Breast epithelium (tissue), 4 donors: ENCODE data around the gene RIMOC1. TPM values are rescaled to one million over a fixed set of nuclear protein-coding genes. Genes with fewer than 3 reads are reported as not detected.

Experiments
- DNase-seq, 2 donors: peaks; one replicate each; pipeline ENCODE4 v3.0.0-alpha.2; 2019; ENCODE audit warnings: low spot score in 2 of 2
- H3K27ac ChIP-seq, 2 donors: fragments of 200-600 bp; sonication (generic) in 1 of 2; one replicate each; pipeline ENCODE4 v1.5.1; 2016 to 2019; ENCODE audit warnings: mild to moderate bottlenecking in 1 of 2
- H3K27me3 ChIP-seq, 2 donors: fragments of 200-600 bp; sonication (generic) in 1 of 2; one replicate each; pipeline versions ENCODE4 v1.5.1 to v1.6.0; 2017 to 2019; ENCODE audit warnings: control low read depth in 1 of 2, mild to moderate bottlenecking in 1 of 2
- H3K36me3 ChIP-seq: fragments of 200-600 bp; one replicate; pipeline ENCODE4 v1.5.1; 2019
- H3K4me1 ChIP-seq, 2 donors: fragments of 200-600 bp; sonication (generic); one replicate each; pipeline ENCODE4 v1.5.1; 2016 to 2019; ENCODE audit warnings: control low read depth in 1 of 2
- H3K4me3 ChIP-seq, 3 donors: fragments of 200-600 bp; sonication (generic); 1 replicate in 2 of 3; 2 replicates in 1 of 3; pipeline ENCODE4 v1.5.1; 2016 to 2019; ENCODE audit warnings: mild to moderate bottlenecking in 3 of 3, moderate library complexity in 2 of 3
- H3K9me3 ChIP-seq, 2 donors: fragments of 200-600 bp; sonication (generic) in 1 of 2; one replicate each; pipeline ENCODE4 v1.5.1; 2016 to 2019; ENCODE audit warnings: control low read depth in 1 of 2
- POLR2A ChIP-seq: fragments of 450-650 bp; IDR thresholded peaks from one replicate; pipeline ENCODE4 v1.6.1; 2016; ENCODE audit warnings: antibody characterized with exemption, mild to moderate bottlenecking, moderate library complexity
- POLR2AphosphoS5 ChIP-seq, 3 donors: sonication (generic); formaldehyde crosslinking; IDR thresholded peaks; one replicate each; pipeline ENCODE4 v1.6.1; 2017; ENCODE audit warnings: antibody characterized with exemption in 3 of 3
- intact Hi-C: fragments of 100-400 bp; cut with DNase I; formaldehyde crosslinking; loops from one replicate; pipeline ENCODE4 v1.15.1; 2023; ENCODE audit warnings: low total_unique reads
- total RNA-seq, 3 donors: library from RNA; depleted of rRNA; stranded (reverse); fragments of >200 nt; gene quantifications; one replicate each; pipeline ENCODE4 v1.1.0, GENCODE V29; 2016
- TF ChIP-seq, protein P1 (sequence below), 3 donors: fragments of 450-650 bp; IDR thresholded peaks; one replicate each; pipeline ENCODE4 v1.5.1; 2016 to 2017; ENCODE audit warnings: antibody characterized with exemption in 3 of 3, mild to moderate bottlenecking in 3 of 3, moderate library complexity in 3 of 3

Gene RIMOC1
- total RNA-seq, 3 donors from 2014 or later: 16.4 to 23.0 (median 21.7) TPM

DNA sequence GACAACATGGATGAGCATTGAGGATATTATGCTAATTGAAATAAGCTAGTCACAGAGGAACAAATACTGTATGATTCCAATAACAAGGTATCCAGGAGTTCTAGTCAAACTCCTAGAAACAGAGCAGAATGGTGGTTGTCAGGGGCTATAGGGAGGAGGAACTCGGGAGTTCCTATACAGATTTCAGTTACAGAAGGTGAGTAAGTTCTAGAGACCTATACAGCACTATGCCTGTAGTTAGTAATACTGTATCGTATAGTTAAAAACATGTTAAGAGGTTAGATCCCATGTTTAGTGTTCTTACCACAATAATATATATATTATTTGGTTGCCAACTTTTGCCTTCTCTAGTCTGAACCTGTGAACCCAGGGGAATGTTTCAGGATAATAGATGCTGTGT is 26.0 kb upstream of the RIMOC1 start:
- no peak for DNase-seq
- H3K4me1 ChIP-seq: no peaks in the 10 kb centered on the region
- H3K4me3 ChIP-seq: no peak overlapping the region
- no peaks in the 10 kb centered on the region for H3K36me3 ChIP-seq
- H3K27me3 ChIP-seq: no peaks in the 10 kb centered on the region
- intact Hi-C loops: no loop called here
- H3K9me3 ChIP-seq: no peaks in the 10 kb centered on the region
- no peak overlapping the region for H3K27ac ChIP-seq
- TF ChIP-seq, protein P1, sequence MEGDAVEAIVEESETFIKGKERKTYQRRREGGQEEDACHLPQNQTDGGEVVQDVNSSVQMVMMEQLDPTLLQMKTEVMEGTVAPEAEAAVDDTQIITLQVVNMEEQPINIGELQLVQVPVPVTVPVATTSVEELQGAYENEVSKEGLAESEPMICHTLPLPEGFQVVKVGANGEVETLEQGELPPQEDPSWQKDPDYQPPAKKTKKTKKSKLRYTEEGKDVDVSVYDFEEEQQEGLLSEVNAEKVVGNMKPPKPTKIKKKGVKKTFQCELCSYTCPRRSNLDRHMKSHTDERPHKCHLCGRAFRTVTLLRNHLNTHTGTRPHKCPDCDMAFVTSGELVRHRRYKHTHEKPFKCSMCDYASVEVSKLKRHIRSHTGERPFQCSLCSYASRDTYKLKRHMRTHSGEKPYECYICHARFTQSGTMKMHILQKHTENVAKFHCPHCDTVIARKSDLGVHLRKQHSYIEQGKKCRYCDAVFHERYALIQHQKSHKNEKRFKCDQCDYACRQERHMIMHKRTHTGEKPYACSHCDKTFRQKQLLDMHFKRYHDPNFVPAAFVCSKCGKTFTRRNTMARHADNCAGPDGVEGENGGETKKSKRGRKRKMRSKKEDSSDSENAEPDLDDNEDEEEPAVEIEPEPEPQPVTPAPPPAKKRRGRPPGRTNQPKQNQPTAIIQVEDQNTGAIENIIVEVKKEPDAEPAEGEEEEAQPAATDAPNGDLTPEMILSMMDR (IDR thresholded peaks at IDR 0.05): no peak

DNA sequence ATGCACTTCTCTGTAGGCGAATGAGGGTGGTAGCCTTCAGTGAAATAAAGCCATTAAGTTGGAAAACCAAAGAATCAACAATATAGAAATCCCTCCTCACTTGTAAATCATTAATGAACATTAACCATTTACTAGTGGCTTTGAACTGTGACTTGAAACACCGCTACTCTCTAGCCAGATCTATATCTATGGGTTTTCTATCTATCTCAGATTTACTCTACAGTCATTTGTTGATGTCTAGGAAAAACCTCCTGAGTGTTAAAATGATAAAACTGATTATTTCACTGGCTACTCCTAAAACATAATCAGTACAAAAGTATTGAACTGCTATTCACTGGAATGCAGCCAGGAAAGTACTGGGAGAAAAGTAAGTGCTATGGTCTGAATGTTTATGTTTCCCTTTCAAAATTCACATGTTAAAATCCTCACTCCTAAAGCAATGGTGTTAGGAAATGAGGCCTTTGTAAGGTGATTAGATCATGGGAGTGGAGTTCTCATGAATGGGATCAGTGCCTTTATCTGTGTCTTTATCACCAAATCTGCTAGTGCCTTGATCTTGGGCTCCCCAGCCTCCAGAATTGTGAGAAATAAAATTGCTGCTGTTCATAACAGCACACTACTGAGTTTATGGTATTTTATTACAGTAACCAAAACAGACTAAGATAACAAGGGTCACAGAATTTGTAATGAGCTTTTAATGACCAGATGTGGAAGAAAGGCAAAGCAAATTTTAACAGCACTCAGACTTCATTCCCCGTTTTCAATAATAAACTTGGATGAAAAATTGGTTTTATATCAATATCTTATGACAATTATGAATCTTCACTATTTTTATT is 25.3 kb upstream of the RIMOC1 start:
- H3K27me3 ChIP-seq: no peaks in the 10 kb centered on the region
- TF ChIP-seq POLR2AphosphoS5 (IDR thresholded peaks at IDR 0.05): no peak
- TF ChIP-seq, protein P1 (IDR thresholded peaks at IDR 0.05): no peak
- no peak for TF ChIP-seq POLR2A
- H3K4me1 ChIP-seq: no peaks in the 10 kb centered on the region
- no peak for DNase-seq
- intact Hi-C loops: no loop called here
- H3K36me3 ChIP-seq: no peaks in the 10 kb centered on the region
- H3K27ac ChIP-seq: no peak overlapping the region
- H3K9me3 ChIP-seq: no peaks in the 10 kb centered on the region
- H3K4me3 ChIP-seq: no peak overlapping the region

DNA sequence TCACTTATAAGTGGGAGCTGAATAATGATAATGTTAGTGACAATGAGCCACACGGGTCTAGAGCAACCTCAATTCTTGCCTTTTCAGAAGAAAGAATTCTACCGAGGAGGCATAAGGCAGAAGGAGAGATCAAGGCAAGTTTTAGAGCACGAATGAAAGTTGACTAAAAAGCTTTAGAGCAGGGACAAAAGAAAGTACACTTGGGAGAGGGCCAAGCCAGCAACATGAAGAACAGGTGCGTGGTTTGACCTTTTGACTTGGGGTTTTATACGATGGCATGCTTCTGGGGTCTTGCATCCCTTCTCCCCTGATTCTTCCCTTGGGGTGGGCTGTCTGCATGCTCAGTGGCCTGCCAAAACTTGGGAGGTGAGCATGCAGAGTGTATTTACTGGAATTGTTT is 21.4 kb upstream of the RIMOC1 start:
- no peak for TF ChIP-seq POLR2A
- no peak for TF ChIP-seq POLR2AphosphoS5 (IDR thresholded peaks at IDR 0.05)
- TF ChIP-seq, protein P1 (IDR thresholded peaks at IDR 0.05): no peak
- intact Hi-C loops: no loop called here
- DNase-seq: no peak
- Histone ChIP-seq H3K4me3 (no peak overlapping the region), H3K9me3 (no peaks in the 10 kb centered on the region), H3K27ac (no peak overlapping the region), H3K27me3 (no peaks in the 10 kb centered on the region), H3K4me1 (no peaks in the 10 kb centered on the region), H3K36me3 (no peaks in the 10 kb centered on the region)

DNA sequence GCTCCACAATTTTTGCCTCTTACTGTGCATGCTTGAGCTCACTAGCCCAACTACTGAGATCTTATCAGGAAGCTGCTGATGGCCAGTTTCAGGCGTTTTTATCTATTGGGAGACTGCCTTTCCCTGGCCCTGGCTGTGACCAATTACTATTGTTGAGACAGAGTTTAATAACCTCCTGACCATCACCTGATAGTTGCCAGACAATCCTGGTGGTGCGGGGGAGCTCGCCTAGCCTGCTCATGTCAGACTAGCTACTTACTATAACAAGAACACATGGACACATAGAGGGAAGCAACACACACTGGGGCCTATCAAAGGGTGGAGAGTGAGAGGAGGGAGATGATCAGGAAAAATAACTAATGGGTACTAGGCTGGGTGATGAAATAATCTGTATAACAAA is 20.9 kb upstream of the RIMOC1 start:
- DNase-seq: no peak
- intact Hi-C loops: no loop called here
- TF ChIP-seq, protein P1 (IDR thresholded peaks at IDR 0.05): no peak
- TF ChIP-seq POLR2AphosphoS5 (IDR thresholded peaks at IDR 0.05) (no peak), POLR2A (no peak)
- Histone ChIP-seq H3K36me3 (no peaks in the 10 kb centered on the region), H3K27ac (no peak overlapping the region), H3K27me3 (no peaks in the 10 kb centered on the region), H3K9me3 (no peaks in the 10 kb centered on the region), H3K4me1 (no peaks in the 10 kb centered on the region), H3K4me3 (no peak overlapping the region)

DNA sequence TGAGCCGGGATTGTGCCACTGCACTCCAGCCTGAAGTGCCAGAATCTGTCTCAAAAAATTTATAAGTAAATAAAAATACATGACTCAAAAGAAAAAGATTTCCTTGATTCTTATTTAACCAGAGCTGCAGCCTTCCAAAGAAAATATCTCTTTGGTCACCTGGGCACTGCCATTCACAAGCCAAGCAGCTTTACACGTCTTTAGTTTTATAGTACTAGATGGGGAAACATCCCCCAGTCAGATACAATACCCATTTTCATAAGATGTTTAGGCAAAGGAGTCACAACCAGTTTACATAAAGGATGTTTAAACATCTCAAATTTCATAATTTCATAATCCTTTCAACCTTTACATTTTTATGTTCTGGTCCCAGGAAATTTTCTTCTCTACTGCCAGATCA is 20.2 kb upstream of the RIMOC1 start:
- intact Hi-C loops: no loop called here
- H3K4me3 ChIP-seq: no peak overlapping the region

More for the DNA sequence above, 20.2 kb upstream of the RIMOC1 start:
- Histone ChIP-seq H3K27ac (no peak overlapping the region), H3K36me3 (no peaks in the 10 kb centered on the region), H3K9me3 (no peaks in the 10 kb centered on the region), H3K4me1 (no peaks in the 10 kb centered on the region), H3K27me3 (no peaks in the 10 kb centered on the region)
- TF ChIP-seq, protein P1 (IDR thresholded peaks at IDR 0.05): no peak
- TF ChIP-seq POLR2AphosphoS5 (IDR thresholded peaks at IDR 0.05) (no peak), POLR2A (no peak)
- no peak for DNase-seq
